ENCODE measurements around the gene SRPX.

Gene SRPX, protein sequence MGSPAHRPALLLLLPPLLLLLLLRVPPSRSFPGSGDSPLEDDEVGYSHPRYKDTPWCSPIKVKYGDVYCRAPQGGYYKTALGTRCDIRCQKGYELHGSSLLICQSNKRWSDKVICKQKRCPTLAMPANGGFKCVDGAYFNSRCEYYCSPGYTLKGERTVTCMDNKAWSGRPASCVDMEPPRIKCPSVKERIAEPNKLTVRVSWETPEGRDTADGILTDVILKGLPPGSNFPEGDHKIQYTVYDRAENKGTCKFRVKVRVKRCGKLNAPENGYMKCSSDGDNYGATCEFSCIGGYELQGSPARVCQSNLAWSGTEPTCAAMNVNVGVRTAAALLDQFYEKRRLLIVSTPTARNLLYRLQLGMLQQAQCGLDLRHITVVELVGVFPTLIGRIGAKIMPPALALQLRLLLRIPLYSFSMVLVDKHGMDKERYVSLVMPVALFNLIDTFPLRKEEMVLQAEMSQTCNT

GRCh38 chrX:38220415-38221390, at the start of gene SRPX:
Gene SRPX (minus strand): TSS chrX:38220871. CDS start chrX:38220792, 79 bp downstream.
- DNase-seq (ENCODE audit: low read depth): no peak

- no peak for DNase-seq (ENCODE audit: low read depth)
Observed at GRCh38 chrX:38268011-38268410, 47.3 kb upstream of the SRPX start.

DNA sequence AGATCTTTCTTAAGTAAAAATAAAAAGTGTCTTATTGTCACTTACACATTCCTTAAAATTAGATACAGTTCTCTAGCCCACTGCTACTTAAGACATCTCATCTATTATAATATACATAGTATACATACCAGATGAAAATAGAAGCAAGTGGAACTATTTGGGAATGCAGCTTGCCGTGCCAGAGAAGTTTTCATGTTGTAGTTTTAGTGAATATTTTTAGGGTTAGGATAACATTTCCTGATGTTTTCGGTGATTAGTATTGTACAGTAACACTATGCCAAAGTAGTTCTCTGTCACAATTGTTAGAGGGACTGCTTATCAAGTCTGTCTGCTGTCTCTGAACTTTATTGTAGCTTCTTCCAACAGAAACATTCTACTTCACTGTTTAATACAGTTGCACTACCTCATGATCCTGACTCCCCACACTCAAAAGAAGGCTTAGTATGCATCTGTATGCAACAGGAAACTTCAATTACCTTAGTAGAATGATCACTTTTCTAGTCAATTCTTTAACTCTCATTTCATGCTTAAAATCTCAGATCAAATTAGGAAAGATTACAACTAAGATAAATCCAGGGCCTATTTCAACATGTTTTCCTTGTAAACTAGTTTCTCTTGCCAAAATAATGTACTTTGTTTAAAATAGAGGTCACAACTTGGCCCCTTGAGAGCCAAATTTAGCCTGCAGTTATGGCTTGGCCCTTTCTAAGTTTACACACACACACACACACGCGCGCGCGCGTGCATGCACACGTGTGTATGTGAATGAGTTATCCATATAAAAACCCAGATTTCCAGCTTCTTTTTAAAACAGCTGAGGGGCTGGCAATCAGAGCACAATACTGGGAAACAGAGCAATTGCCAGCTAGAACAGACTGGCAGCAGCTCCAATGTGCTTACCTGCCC, 42.3 kb upstream of the SRPX start:
- DNase-seq (ENCODE audit: low read depth): no peak

DNA sequence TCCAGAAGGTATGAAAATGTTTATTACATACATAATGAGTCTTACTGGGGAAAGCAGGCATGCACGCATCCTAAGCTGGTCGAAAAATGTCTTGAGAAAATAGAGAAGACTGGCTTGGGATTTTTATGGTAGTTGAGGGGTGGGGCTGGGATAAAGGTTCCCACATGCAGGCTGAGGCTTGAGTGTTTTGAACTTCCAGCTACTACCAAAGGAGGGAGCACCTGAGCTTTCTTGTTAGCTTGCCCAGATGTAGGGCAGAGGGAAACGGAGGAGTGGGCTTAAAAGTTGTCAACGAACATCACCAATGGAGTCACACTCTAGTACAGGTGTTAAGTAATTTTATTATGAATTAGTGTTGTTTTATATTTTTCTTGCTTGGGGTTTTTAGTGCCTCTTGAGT, 39.6 kb upstream of the SRPX start:
- DNase-seq (ENCODE audit: low read depth): no peak

- DNase-seq (ENCODE audit: low read depth): no peak
Observed at GRCh38 chrX:38256019-38256418, 35.3 kb upstream of the SRPX start.

DNA sequence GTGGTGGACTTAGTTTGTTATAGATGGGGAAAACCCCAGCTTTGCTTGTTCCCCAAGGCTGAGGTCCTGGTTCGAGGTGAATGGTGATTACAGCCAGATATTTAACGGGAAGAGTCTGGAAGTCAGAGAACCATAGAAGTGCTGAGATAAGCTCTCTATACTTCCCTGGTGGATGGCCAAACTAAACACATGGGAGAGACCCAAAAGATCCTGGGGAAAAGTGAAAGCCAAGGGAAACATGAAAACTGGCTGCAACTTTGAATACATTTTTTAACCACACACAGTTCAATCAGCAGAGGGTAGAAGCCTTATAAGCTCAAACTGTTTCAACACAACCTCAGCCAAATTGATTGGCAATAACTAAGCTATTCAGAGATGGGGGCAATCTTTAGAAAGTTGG, 29.3 kb upstream of the SRPX start:
- DNase-seq (ENCODE audit: low read depth): no peak

GRCh38 chrX:38247051-38247450, 26.4 kb upstream of the SRPX start:
- no peak for DNase-seq (ENCODE audit: low read depth)

DNA sequence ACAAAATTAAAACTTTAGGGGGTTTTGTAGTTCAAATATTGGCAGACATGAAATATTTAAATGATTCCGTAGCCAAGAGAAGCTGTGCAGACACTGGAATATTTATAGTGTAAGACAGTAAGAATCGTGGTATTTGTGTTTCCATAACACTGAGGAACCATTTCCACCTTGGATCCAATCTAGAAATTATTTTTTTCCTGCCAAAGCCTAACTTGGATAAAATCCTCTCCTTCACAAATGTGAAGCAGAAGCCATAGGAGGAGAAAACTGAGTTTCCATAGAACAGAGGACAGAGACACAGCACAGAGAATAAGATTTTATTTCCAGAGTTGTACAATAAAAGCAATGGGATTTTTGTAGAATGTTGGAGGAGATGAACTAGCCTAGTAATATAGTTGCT, 19.9 kb upstream of the SRPX start:
- no peak for DNase-seq (ENCODE audit: low read depth)

GRCh38 chrX:38236901-38237615, 16.4 kb upstream of the SRPX start:
- no peak for DNase-seq (ENCODE audit: low read depth)

DNA sequence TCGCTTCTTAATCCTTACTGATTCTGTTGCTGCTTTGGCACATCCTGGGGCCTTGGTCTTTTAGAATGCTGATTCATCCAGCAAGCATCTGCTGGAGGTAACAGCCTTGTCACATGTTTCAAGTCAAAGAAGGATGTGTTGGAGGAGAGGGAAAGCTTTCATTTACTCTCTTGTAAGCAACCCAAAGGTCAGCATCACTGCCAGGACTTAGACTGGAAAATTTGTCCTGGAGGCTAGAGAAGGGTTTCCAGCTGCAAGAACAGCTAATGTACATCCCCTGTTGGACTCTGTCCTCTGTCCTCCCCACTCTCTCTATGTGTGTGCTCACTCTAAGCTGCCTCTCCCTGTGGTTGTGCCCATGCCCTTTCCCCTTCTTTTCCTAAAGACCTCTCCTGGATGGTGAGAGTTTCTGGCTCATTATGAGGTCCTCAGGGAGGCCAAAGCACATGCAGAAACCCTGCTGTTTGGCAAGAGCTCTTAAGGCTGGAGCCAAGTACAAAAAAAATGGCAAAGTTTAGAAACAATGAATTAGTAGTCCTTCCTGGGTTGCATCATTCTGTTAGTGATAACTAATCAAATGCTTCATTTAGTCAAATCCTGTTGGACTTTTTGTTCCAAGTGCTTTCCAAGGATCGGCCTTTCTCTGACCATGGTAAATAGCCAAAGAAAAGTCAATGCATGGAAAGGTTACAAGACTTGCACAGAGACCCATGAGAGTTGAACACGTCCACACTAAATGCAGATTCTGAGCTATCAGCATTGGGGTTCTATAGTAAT, 13.4 kb upstream of the SRPX start:
- DNase-seq (ENCODE audit: low read depth): no peak

DNA sequence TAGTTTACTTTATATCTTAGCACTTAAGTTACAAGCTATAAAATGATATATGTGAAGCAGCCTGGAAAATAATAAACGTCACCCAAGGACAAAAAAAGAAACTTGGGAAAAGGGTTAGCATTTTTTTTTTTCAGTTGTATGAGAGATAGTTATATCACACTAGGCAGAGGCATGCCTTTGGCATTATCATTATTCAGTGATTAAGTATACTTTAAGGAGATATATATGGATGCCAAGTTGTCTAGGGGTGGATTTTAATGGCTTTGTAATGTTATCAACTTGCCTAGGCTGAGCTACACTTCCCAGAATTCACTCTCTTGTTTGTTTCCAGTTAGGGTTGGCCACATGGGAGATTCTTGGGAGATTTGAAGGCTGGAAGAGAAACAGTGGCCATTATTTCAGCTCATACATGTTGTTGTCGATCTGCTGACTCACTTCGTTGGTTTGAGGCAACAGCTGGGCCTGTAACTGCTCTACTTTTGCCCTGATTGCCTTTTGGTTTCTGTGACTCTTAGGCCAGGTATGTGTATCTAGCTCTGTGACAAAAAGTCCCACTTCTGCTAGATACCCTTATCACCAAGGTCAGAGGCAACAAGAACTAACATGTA, 11.5 kb upstream of the SRPX start:
- DNase-seq (ENCODE audit: low read depth): no peak

DNA sequence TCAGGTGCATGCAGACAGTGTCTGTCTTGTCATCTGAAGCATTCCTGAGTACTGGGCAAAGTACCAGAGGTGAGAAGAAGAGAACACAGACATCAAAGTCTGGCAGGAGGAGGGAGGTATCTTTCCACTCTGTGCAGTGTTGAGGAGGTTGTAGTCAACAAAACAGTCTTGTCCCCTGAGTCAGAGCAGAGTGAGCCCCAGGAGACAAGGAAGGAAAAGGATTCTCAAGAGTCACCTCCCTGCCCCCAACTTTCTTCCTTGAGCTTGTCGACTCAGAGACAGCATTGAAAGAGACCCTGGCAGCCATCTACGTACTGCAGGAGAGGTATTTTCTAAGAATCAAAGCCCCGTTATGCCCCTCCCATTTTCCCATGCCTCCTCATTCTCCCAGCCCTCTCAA, 4.4 kb upstream of the SRPX start:
- no peak for DNase-seq (ENCODE audit: low read depth)

DNA sequence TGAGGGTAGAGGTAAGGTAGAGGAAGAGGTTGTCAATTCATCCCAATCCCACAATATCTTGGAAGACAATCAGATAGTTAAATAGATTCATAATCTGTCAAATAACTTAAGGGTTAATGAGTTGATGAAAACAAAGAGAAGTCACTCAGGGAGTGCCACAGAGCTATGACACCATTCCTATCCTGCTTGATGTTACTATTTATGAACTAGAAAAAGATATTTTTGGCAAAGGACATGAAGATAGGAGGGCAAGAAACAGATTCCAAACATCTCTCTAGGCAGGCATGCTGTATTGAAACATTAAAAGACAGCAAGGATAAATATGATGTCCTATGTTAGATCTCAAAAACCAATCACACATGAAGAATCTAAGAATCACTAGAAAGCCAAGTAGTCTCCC, 3.5 kb upstream of the SRPX start:
- no peak for DNase-seq (ENCODE audit: low read depth)

DNA sequence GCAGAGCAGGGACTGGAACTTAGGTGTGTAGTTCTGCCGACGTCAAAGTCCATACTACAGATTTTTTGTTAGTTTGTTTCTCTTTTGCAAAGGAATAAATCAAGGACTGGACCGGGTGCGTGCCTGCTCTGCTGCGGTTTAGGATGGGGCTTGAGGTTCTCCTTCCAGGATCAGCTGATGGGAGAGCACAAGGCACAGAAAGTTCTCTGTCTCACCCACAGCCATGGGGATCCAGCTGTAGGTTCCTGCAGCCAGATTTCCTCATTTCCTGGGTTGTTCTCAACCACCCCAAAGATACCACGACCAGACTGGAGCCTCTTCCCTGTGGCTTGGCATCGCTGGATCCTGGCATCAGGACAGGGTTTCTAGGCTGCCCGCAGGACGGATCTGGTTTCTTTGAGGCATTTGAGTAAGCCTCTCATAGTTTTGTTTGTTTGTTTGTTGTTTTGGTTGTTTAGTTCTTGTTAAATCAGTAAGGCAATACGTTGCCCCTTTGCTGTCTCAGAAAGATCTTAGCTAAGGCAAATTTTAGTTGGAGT, 789 bp upstream of the SRPX start:
- no peak for DNase-seq (ENCODE audit: low read depth)

DNA sequence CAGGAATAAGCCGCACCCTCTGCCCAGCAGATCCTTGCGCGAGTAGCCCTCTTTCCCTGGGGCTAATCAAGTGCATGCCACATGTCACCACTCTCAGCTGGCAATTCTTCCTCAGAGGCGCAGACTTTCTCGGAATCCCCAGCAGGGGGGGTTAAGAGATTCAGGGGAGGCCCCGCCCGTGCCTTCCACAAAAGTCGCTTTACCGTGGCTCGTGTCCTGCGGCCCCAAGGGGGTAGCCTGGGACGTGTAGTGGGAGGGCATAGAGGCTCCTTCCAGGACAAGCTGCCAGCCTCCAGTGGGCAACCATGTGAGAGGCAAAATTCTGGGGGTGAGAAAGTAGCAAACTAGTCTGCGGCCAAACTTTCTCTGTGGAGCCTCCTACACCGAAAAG, 652 bp downstream of the SRPX start:
- DNase-seq (ENCODE audit: low read depth): no peak

DNA sequence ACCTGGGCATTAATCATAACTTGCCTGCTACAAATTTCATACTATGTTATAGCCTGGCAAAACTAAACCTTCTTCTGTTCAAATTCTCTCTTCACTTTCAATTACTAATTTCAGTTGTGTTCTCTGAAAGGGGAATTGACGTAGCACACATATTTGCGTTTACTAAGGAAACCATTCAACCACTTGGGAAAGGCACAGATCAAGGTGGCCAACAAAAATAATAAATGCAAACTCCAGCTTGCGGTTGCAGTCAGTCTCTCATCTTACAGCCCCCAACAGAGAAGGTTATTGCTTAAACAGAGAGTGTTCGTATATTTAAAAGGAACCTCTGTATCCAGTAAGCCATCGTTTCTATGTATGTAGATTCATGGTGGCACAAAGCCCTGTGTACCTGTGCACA, 4.0 kb downstream of the SRPX start:
- no peak for DNase-seq (ENCODE audit: low read depth)

- DNase-seq (ENCODE audit: low read depth): no peak
Observed at GRCh38 chrX:38214551-38215531, 5.8 kb downstream of the SRPX start.

DNA sequence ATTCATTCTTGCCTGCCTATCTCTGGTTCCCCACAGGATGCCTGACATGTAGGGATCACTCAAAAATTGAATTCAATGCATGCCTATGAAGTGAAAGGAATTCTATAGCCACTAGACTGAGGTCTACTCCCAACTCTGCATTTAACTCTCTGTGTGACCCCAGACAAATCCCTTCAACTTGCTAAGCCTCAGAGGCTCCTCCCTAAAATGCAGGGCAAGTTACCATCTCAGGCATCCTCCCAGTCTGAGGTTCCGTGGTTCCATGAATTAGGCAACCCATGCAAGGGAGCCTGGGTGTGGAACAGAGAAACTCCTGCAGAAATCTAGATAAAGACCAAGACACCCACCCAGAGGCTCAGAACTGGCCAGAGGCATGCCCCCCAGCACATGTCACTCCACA, 6.6 kb downstream of the SRPX start:
- no peak for DNase-seq (ENCODE audit: low read depth)

All from activated T-cell treated with anti-CD3 and anti-CD28 coated beads for 48 hours (primary cell).